Activated CD4-positive, CD25-positive, alpha-beta regulatory T cell treated with anti-CD3 and anti-CD28 coated beads, Interleukin-2, amount 50 U/mL, for 72 hours (primary cell): ENCODE measurements around the gene EN2.

ENCODE experiments used
- DNase-seq: peaks from one replicate; pipeline ENCODE4 v3.0.0; 2021

The EN2 gene

GRCh38 chr7:155488483-155489127 lies 30.7 kb downstream of the EN2 start:
- no peak for DNase-seq

- DNase-seq = no peak
These were observed 31.4 kb downstream of the EN2 start for GRCh38 chr7:155489158-155489840.

GRCh38 chr7:155489862-155490696 lies 32.1 kb downstream of the EN2 start:
- no peak for DNase-seq

- peak; percentile 53 for DNase-seq
These were observed 33.0 kb downstream of the EN2 start for GRCh38 chr7:155490697-155491628.

- no peak for DNase-seq
These were observed 33.9 kb downstream of the EN2 start for GRCh38 chr7:155491812-155492211.

GRCh38 chr7:155493744-155494538 lies 36.0 kb downstream of the EN2 start:
- no peak for DNase-seq

GRCh38 chr7:155494551-155494950 lies 36.6 kb downstream of the EN2 start:
- DNase-seq = no peak

- no peak for DNase-seq
These were observed 37.7 kb downstream of the EN2 start for GRCh38 chr7:155495440-155496248.

- no peak for DNase-seq
These were observed 38.5 kb downstream of the EN2 start for GRCh38 chr7:155496267-155497005.

- DNase-seq = no peak
These were observed 39.4 kb downstream of the EN2 start for GRCh38 chr7:155497149-155497901.

- no peak for DNase-seq
These were observed 47.5 kb downstream of the EN2 start for GRCh38 chr7:155505422-155505793.

- no peak for DNase-seq
These were observed 49.0 kb downstream of the EN2 start for GRCh38 chr7:155506854-155507337.

- DNase-seq = no peak
These were observed 49.6 kb downstream of the EN2 start for GRCh38 chr7:155507576-155507975.

- no peak for DNase-seq
These were observed 50.7 kb downstream of the EN2 start for GRCh38 chr7:155508376-155509358.

- no peak for DNase-seq
These were observed 51.4 kb downstream of the EN2 start for GRCh38 chr7:155509359-155509724.

- no peak for DNase-seq
These were observed 52.0 kb downstream of the EN2 start for GRCh38 chr7:155509725-155510551.
